SH-SY5Y (cell line): Measurements from ENCODE around the gene ATP5ME.

Experiments used
- GATA2 ChIP-seq: IDR thresholded peaks from 2 replicates; pipeline ENCODE4 v1.6.1; 2011; ENCODE audit warnings: mild to moderate bottlenecking, low read depth, low read length
- GATA3 ChIP-seq: IDR thresholded peaks from 2 replicates; pipeline ENCODE4 v1.6.1; 2011; ENCODE audit warnings: low read depth, mild to moderate bottlenecking, low read length, moderate library complexity

DNA sequence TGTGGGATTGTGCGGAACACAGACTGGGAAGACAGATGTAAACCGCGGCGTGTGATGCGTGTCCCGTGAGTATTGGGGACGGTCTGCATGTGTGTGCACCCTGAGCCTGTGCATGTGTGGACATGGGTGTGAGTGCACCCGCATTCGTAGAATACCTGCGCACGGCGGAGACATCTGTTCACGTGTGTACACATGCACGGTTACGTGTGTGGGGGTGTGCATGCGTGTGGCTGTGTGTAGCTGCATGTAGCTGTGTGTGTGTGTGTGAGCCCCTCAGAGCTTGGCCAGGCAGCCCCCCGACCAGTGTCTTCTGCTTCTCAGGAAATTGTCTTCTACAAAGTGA, 19.6 kb downstream of the ATP5ME start:
- TF ChIP-seq GATA3 (no peak), GATA2 (no peak)
